ENCODE measurements around the gene DNM3.

Gene DNM3

DNA sequence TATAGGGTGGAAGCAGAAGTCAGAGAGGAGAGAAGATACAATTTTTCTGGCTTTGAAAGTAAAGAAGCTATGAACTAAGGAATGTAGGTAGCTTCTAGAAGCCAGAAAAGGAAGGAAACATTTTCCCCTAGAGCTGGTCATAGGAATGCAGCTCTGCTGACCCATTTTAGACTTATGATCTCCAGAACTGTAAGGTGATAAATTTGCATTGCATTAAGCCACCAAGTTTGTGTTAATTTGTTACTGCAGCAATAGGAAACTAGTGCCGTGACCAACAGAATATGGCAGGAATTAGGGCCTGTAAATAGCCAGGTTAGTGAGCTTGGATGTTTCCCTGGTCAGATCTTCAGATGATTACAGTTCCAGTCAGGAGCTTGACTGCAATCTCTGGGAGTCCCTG is 334.9 kb downstream of the DNM3 start:
- DNase-seq (ENCODE audit: low read depth, low spot score), result no peak

DNA sequence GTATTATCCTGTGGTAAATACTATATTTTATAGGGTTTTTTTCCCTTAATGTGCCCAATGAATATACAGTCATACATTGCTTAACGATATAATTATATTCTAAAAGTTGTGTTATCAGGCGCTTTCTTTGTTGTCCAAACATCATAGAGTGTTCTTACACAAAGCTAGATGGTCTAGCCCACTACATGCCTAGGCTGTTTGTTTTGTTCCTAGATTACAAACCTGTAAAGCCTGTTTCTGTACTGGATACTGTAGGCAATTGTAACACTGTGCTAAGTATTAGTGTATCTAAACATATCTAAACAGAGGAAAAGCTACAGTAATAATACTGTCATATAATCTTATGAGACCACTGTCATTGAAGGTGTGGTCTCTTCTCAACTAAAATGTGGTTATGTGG is 336.6 kb downstream of the DNM3 start:
- DNase-seq (ENCODE audit: low read depth, low spot score), result no peak

DNA sequence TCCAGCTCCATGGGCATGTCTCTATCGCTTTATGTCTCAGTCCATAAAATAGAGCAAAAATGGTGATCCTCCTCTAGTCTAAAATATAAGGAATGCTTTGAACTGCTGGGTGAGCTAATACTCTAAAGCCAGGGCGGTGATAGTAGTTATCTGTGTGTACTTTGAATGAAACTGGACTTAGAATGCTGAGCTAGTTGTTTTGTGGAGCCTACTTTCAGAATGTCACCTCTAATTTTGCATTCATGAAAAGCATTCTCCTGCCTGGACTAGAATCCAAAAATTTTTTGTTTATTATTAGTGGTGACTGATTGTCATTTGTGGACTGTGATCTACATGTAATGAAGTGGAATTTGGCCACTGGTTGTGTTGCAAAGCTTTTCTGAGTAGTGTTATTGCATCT is 337.6 kb downstream of the DNM3 start:
- DNase-seq (ENCODE audit: low read depth, low spot score), result no peak

- no peak for DNase-seq (ENCODE audit: low read depth, low spot score)
These were observed 338.6 kb downstream of the DNM3 start for GRCh38 chr1:172179918-172180317.

- DNase-seq (ENCODE audit: low read depth, low spot score), result no peak
These were observed 339.4 kb downstream of the DNM3 start for GRCh38 chr1:172180501-172181285.

DNA sequence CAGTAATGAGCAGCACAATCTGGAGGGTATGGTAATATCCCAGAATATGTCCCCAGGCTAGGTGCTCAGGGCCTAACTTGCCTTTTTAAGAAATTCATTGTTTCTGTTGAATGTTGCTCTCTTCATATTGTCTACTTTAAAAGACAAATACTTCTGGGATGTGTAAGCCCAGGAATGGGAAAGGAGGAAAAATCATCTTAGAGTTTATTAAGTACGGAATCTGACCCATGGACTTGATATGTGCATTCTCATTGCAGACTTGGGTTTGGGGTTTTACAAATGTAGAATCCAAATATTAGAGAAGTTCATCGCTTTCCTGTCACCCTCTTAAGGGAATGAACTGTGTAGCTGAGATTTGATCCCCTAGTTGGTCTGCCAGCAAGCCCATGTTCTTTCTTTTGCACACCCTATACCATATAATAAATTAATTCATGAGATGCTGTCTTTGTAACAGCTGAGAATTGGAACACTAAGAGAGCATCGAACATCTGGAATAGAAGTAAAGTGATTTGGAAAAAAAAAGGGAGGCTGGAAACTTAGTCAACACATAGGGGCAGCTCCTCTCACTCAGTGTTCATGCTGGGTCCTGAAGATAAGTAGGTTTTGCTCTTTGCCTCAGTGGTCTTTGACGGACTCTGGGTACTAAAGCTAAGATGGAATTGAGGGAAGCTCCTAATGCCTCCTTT is 343.4 kb downstream of the DNM3 start:
- DNase-seq (ENCODE audit: low read depth, low spot score), result no peak

- DNase-seq (ENCODE audit: low read depth, low spot score), result no peak
These were observed 343.9 kb downstream of the DNM3 start for GRCh38 chr1:172185211-172185610.

DNA sequence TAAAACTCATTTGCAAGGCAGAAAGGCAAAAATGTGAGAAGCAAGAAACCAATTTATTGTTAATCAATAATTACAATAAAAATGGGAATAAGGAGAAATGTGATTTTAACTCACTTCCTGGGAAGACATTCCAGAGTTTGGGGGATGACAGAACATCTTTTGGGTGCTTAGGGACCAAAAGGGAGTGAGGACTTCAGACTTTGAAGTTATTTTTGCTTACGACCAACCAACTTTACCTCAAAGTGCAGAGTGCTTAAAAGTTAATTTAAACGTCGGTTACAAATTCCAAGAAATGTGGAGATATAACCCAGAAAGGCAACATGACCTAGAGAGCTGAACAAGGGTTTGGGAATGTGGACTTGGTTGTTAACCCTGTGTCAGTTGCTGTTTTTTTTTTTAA is 344.7 kb downstream of the DNM3 start:
- no peak for DNase-seq (ENCODE audit: low read depth, low spot score)

- no peak for DNase-seq (ENCODE audit: low read depth, low spot score)
These were observed 360.3 kb downstream of the DNM3 start for GRCh38 chr1:172201572-172201971.

DNA sequence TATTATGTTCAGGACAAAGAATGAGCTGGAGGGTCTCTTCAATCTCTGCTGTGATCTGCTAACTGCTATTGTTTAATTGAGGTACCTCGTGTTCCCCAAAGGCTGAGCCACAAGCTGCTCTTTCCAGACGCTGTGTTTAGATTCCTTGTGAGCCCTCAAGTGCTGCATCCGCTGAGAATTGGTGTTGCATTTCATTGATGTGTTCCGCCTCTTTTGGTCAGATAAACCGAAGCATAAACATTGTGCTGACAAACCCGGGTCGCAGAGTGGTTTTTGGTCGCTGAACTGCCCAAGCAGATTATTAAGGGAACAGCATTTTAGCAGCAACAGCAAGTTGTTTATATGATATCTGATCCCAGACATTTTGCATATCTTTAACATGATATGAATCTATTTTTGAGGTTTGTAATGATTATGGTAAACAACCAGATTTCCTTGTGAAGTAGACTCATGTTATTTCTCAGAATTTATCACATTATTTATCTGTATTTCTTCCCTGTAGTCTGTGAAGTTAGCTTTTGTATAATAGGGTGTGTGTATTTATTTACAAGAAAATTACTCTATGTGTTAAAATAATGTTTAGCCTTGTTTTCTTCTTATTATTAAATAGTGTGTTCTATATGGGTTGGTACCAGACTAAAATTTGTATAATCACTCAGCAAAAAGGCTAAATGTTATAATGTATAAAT is 362.0 kb downstream of the DNM3 start:
- DNase-seq (ENCODE audit: low read depth, low spot score), result no peak

- DNase-seq (ENCODE audit: low read depth, low spot score), result no peak
These were observed 362.6 kb downstream of the DNM3 start for GRCh38 chr1:172203902-172204301.

DNA sequence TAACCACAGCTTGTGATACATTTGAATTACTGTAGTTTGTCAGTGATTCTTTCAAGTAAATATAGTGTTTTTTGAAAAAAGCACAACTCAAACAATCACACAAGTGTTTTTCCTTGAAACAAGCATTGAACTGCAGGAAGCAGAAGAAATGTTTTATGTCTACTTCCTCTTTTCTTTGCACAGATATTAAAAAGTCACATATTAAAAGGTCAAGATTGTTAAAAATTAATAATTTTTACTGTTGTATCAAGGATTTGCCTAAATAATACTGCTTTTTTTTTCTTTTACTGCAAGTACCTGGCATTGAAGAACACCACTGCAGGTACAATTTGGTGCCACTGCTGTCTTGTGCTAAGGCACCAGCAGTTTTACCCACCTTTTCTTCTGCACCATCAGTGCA is 365.0 kb downstream of the DNM3 start:
- DNase-seq (ENCODE audit: low read depth, low spot score), result no peak

- DNase-seq (ENCODE audit: low read depth, low spot score), result no peak
These were observed 367.3 kb downstream of the DNM3 start for GRCh38 chr1:172208635-172209034.

GRCh38 chr1:172211221-172211620 is 369.9 kb downstream of the DNM3 start:
- DNase-seq (ENCODE audit: low read depth, low spot score), result no peak

GRCh38 chr1:172212124-172212523 is 370.8 kb downstream of the DNM3 start:
- DNase-seq (ENCODE audit: low read depth, low spot score), result no peak

DNA sequence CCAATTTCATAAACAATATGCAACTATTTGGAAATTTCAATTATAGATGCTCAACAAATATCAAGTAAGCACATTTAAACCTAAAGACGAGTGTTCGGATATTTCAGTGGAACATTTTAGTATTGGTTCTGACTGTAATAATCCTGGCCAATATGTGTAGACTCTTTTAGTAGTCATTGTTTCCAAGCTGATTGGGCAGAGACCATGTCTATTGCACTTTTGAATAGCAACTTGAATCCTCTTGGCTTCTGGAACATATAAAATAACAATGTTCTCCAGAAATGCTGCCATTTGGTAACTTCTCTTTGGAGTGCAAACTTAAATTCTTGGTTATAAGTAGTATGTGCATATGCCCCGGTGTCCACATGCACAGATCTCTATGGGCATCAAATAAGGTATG is 373.7 kb downstream of the DNM3 start:
- no peak for DNase-seq (ENCODE audit: low read depth, low spot score)

GRCh38 chr1:172219966-172220365 is 378.7 kb downstream of the DNM3 start:
- DNase-seq (ENCODE audit: low read depth, low spot score), result no peak

DNA sequence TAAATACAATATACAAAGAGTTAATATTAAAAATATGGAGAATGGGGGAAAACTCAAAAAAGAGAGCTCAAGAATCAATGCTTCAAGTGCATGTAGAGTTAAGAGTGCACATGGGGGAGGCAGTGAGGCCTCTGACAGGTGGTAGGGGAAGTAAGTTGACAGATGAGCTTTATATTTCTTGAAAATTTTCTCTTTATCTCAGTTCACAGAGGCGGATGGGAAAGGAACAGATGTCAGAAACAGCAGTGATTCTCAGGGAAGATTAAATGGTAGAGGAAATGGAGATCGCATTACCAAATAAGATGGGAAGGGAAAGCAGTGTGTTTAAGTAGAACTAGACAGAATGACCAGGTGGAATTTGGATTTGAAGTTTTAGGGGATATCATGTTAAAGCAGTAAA is 379.1 kb downstream of the DNM3 start:
- no peak for DNase-seq (ENCODE audit: low read depth, low spot score)

DNA sequence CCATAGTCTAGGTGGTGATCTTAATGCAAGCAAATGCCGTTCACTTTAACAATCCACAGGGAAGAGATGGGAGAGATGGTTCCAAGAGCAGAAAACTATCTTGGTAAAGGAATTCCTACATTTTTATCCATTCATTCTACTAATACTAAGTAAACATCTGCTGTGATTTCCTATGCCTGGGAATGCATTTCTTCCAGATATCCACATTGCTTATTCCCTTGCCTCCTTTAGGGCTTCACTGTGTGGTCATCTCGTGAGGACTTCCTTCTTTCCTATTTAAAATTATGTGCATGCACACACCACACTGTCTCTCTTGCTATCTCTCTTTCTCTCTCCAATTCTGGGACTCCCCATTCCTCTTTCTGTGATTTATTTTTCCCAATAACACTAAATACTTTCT is 380.1 kb downstream of the DNM3 start:
- no peak for DNase-seq (ENCODE audit: low read depth, low spot score)

DNA sequence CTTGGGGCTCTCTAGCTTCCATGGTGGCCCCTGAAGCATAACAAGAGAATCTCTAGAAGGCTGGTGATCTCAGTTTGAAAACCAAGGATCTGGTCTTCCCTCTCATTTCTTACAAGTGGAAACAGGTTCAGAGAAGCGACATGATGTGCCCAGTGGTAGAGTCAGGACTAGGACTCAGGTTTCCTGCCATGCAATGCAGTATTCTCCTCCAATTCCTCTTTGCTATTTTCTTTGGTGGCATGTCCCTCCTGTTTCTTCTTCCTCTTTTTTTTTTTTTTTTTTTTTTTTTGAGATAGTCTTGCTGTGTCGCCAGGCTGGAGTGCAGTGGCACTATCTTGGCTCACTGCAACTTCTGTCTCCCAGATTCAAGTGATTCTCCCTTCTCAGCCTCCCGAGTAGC is 383.6 kb downstream of the DNM3 start:
- DNase-seq (ENCODE audit: low read depth, low spot score), result no peak

- no peak for DNase-seq (ENCODE audit: low read depth, low spot score)
These were observed 388.6 kb downstream of the DNM3 start for GRCh38 chr1:172229942-172230341.

GRCh38 chr1:172230526-172230925 is 389.2 kb downstream of the DNM3 start:
- DNase-seq (ENCODE audit: low read depth, low spot score), result no peak

DNA sequence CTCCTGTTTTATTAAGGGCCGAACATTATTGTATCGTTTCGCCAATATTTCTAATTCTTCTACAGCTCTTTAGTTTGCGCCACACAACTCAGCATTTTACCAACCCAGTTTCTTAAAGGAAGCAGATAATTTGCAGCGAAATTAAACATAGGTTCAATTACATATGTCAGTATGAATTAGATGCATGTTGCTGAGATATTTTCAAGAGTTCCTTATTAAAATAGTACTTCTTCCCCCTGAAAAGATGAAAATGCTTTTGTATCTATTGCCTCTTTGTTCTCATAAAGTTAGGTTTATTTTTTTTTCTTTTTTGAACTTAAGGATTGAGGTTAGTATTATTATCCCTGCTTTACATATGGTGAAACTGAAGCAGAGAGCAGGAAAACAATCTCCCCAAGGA is 395.7 kb downstream of the DNM3 start:
- no peak for DNase-seq (ENCODE audit: low read depth, low spot score)
